Keratinocyte (primary cell): ENCODE data around the gene ACAN. TPM values are rescaled to one million over a fixed set of nuclear protein-coding genes. Genes with fewer than 3 reads are reported as not detected.

Experiments
- DNase-seq: peaks from one replicate; pipeline ENCODE4 v3.0.0-alpha.2; 2011; ENCODE audit warnings: low read depth, missing footprints, low spot score
- FAIRE-seq: peaks from 2 replicates; lab custom pipeline; 2011; peaks lifted over from hg19 to GRCh38; lab: Jason Lieb, UNC
- H2AFZ ChIP-seq: 2 replicates; pipeline ENCODE4 v1.6.0; 2012; ENCODE audit warnings: low read length, control low read depth, inconsistent platforms; ENCODE audit not compliant: control insufficient read depth
- H3K27ac ChIP-seq: 2 replicates; pipeline ENCODE4 v1.5.1; 2011; ENCODE audit warnings: low read length; ENCODE audit not compliant: control insufficient read depth, insufficient read depth
- H3K27me3 ChIP-seq: 3 replicates; pipeline ENCODE4 v1.6.0; 2011; ENCODE audit warnings: low read length; ENCODE audit not compliant: control insufficient read depth, insufficient read depth; ENCODE audit errors: extremely low read depth
- H3K36me3 ChIP-seq, 2 experiments: 2 replicates in 1 of 2; 3 replicates in 1 of 2; pipeline ENCODE4 v1.5.1; 2011; ENCODE audit warnings: low read length in 2 of 2, mild to moderate bottlenecking in 1 of 2; ENCODE audit not compliant: control insufficient read depth in 2 of 2, insufficient read depth in 2 of 2; ENCODE audit errors: extremely low read depth in 1 of 2
- H3K4me1 ChIP-seq: 3 replicates; pipeline ENCODE4 v1.5.1; 2011; ENCODE audit warnings: low read length; ENCODE audit not compliant: control insufficient read depth, insufficient read depth; ENCODE audit errors: extremely low read depth
- H3K4me2 ChIP-seq: 3 replicates; pipeline ENCODE4 v1.6.0; 2011; ENCODE audit warnings: low read depth, low read length; ENCODE audit not compliant: control insufficient read depth, insufficient read depth; ENCODE audit errors: extremely low read depth
- H3K4me3 ChIP-seq, 3 experiments: fragments of 200-600 bp in 1 of 3; sonication (generic) in 1 of 3; 2 replicates in 2 of 3; 3 replicates in 1 of 3; pipeline ENCODE4 v1.5.1; 2011 to 2016; ENCODE audit warnings: low read length in 3 of 3, mild to moderate bottlenecking in 3 of 3, control low read depth in 2 of 3, inconsistent platforms in 1 of 3, low read depth in 1 of 3, mixed read lengths in 1 of 3, mixed run types in 1 of 3, moderate library complexity in 1 of 3; ENCODE audit not compliant: control insufficient read depth in 2 of 3, insufficient read depth in 2 of 3; ENCODE audit errors: extremely low read depth in 1 of 3
- H3K79me2 ChIP-seq: 2 replicates; pipeline ENCODE4 v1.6.0; 2012; ENCODE audit warnings: low read length; ENCODE audit not compliant: control insufficient read depth, insufficient read depth
- H3K9ac ChIP-seq: 3 replicates; pipeline ENCODE4 v1.6.0; 2011; ENCODE audit warnings: low read length; ENCODE audit not compliant: control insufficient read depth, insufficient read depth; ENCODE audit errors: extremely low read depth
- H3K9me1 ChIP-seq: 3 replicates; pipeline ENCODE4 v1.6.0; 2011; ENCODE audit warnings: low read length; ENCODE audit not compliant: control insufficient read depth, insufficient read depth; ENCODE audit errors: extremely low read depth
- H3K9me3 ChIP-seq: 2 replicates; pipeline ENCODE4 v1.5.1; 2012; ENCODE audit warnings: low read depth, low read length; ENCODE audit not compliant: control insufficient read depth
- H4K20me1 ChIP-seq: 3 replicates; pipeline ENCODE4 v1.6.0; 2011; ENCODE audit warnings: low read length; ENCODE audit not compliant: control insufficient read depth, insufficient read depth; ENCODE audit errors: extremely low read depth
- EZH2 ChIP-seq: IDR thresholded peaks from one replicate; pipeline ENCODE4 v1.6.1; 2012; ENCODE audit warnings: inconsistent platforms, mild to moderate bottlenecking, low read length, moderate library complexity
- dilution Hi-C: fragments of 300-500 bp; cut with MboI; formaldehyde crosslinking; loops from one replicate; pipeline ENCODE4 v1.7.0; 2020; ENCODE audit warnings: low sequenced_read_pairs; ENCODE audit not compliant: extremely low pct_ligation_motif_present
- polyA plus RNA-seq, 5 experiments: library from polyadenylated mRNA; depleted of rRNA in 3 of 5; stranded (reverse) in 3 of 5; stranded (forward) in 1 of 5; unstranded in 1 of 5; fragments of >200 nt; gene quantifications; 1 replicate in 1 of 5; 2 replicates in 3 of 5; 3 replicates in 1 of 5; pipeline versions ENCODE4 v1.2.1 to v1.2.3, GENCODE V29; 2011 to 2012; ENCODE audit warnings: missing spikeins in 2 of 5, low read depth in 1 of 5, low replicate concordance in 1 of 5
- TF ChIP-seq, protein P1 (sequence below), 3 experiments: IDR thresholded peaks in 1 of 3; conservative IDR thresholded peaks in 1 of 3; optimal IDR thresholded peaks in 1 of 3; 2 replicates in 2 of 3; 3 replicates in 1 of 3; pipeline versions ENCODE3 to v1.5.1; 2011; ENCODE audit warnings: low read length in 3 of 3, mild to moderate bottlenecking in 3 of 3, moderate library complexity in 2 of 3, control low read depth in 1 of 3, inconsistent platforms in 1 of 3; ENCODE audit not compliant: insufficient read depth in 2 of 3; ENCODE audit errors: extremely low read depth in 1 of 3

Gene ACAN
- polyA plus RNA-seq, 1 donor (not counting 4 experiments of a cell fraction or from before 2014, with no cell fraction given) = not detected

DNA sequence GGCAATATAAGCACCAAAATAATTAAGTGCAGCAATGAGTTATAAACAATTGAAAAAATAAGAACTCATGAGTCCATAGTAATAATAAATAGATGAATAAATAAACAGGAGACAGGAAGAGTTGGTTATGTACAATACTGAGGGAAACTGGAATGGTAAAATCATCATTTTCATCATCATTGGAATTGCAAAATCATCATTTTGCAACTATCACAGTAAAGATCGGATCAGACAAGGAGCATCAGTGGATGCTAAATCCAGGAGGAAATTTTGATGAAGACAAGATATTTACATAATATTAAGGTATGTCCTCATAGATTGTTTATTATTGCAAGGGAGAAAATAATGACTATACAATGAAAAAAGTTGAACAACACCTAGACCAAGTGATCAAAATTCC lies 38.8 kb upstream of the ACAN start:
- FAIRE-seq = no peak
- Histone ChIP-seq H3K4me3 (no peak overlapping the region), H3K4me1 (no peaks in the 10 kb centered on the region), H3K79me2 (no peaks in the 10 kb centered on the region), H2AFZ (no peak overlapping the region), H4K20me1 (no peaks in the 10 kb centered on the region), H3K27me3 (peaks cover 21% of the 10 kb centered on the region), H3K9me3 (no peaks in the 10 kb centered on the region), H3K27ac (no peak overlapping the region), H3K36me3 (no peaks in the 10 kb centered on the region), H3K9me1 (no peaks in the 10 kb centered on the region), H3K9ac (no peak overlapping the region), H3K4me2 (no peak overlapping the region)
- DNase-seq = no peak
- TF ChIP-seq EZH2 = no peak
- TF ChIP-seq, protein P1, sequence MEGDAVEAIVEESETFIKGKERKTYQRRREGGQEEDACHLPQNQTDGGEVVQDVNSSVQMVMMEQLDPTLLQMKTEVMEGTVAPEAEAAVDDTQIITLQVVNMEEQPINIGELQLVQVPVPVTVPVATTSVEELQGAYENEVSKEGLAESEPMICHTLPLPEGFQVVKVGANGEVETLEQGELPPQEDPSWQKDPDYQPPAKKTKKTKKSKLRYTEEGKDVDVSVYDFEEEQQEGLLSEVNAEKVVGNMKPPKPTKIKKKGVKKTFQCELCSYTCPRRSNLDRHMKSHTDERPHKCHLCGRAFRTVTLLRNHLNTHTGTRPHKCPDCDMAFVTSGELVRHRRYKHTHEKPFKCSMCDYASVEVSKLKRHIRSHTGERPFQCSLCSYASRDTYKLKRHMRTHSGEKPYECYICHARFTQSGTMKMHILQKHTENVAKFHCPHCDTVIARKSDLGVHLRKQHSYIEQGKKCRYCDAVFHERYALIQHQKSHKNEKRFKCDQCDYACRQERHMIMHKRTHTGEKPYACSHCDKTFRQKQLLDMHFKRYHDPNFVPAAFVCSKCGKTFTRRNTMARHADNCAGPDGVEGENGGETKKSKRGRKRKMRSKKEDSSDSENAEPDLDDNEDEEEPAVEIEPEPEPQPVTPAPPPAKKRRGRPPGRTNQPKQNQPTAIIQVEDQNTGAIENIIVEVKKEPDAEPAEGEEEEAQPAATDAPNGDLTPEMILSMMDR (optimal IDR thresholded peaks at IDR 0.05 in 1 of 3, IDR thresholded peaks at IDR 0.05 in 1 of 3, conservative IDR thresholded peaks at IDR 0.05 in 1 of 3; ENCODE audit: extremely low read depth in 1 of 3, insufficient read depth in 2 of 3, low read length in 3 of 3) = no peak
- dilution Hi-C loops = no loop called here

- dilution Hi-C loops = no loop called here
- Histone ChIP-seq H3K27me3 (peaks cover 29% of the 10 kb centered on the region), H3K4me3 (no peak overlapping the region)
Observed at GRCh38 chr15:88765212-88765611, 38.0 kb upstream of the ACAN start.

More at GRCh38 chr15:88765212-88765611, 38.0 kb upstream of the ACAN start:
- no peak overlapping the region for H2AFZ ChIP-seq
- H3K36me3 ChIP-seq = no peaks in the 10 kb centered on the region
- FAIRE-seq (no peak), DNase-seq (no peak)
- no peaks in the 10 kb centered on the region for H3K9me1 ChIP-seq
- H3K4me2 ChIP-seq = no peak overlapping the region
- H3K79me2 ChIP-seq = no peaks in the 10 kb centered on the region
- no peaks in the 10 kb centered on the region for H3K4me1 ChIP-seq
- no peak overlapping the region for H3K9ac ChIP-seq
- no peaks in the 10 kb centered on the region for H4K20me1 ChIP-seq
- TF ChIP-seq EZH2 = no peak
- H3K27ac ChIP-seq = no peak overlapping the region
- H3K9me3 ChIP-seq = peaks cover 2% of the 10 kb centered on the region
